ENCODE results near the gene HCN2.

The HCN2 gene

DNA sequence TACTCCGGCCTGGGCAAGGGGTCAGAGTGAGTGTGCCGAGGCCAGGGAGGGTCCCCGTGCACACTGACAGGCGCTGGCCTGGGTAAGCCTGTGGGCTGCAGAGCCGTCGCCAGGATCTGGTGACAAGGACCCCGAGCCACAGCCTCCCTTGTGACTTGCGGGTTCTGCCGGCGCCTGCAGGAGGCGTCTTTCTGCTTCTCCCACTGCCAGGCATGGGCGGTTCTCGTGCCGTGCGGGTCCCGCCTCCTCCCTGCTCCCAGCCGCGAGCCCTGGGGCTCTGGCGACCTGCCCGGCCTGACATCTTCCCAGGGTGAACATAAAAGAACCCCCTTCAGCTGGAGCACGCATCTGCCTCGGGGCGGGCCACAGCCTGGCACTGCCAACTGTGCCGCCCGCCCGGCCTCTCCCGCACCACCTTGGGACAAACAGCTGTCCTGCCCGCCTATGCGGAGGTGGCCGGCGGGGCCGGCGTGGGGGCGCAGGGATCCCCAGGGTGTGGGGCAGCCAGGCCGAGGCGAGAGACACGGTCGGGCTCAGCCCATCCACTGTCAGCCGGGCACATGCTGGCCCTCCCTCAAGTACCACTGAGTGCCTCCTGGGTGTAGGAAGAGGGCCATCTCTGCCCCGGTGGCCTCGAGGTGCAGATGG lies 1.5 kb upstream of the HCN2 start:
- ChIA-PET CTCF (interaction anchor here (1.2 to 4.6 kb wide), 2 partner anchors 13 to 24 kb away, joined by 3 to 28 read pairs; no protein-coding TSS in a partner anchor), POLR2A (no interaction called here)
- H3K9me3 ChIP-seq (ENCODE audit: control extremely low read depth in 1 of 5, control insufficient read depth in 4 of 5, insufficient read depth in 2 of 5, low read depth in 1 of 5, low read length in 4 of 5): no peaks in the 10 kb centered on the region
- WGBS (ENCODE audit: insufficient coverage): 7% methylated on average over 41 of the region's 41 CpGs
- peak; percentile 87 to 92 (median 91) for DNase-seq
- H3K4me1 ChIP-seq (ENCODE audit: control extremely low read depth in 1 of 4, control insufficient read depth in 4 of 4, insufficient read depth in 4 of 4, low read length in 3 of 4): peaks cover 0 to 25% (median 19%) of the 10 kb centered on the region in 4 experiments
- H3K27me3 ChIP-seq (replicated peaks in 2 of 5; ENCODE audit: control insufficient read depth in 4 of 5, insufficient read depth in 5 of 5, low read length in 4 of 5): peaks cover 0 to 76% (median 18%) of the 10 kb centered on the region in 5 experiments
- H3K36me3 ChIP-seq (ENCODE audit: control insufficient read depth in 4 of 4, insufficient read depth in 4 of 4, low read length in 3 of 4): peaks cover 0 to 5% (median 1%) of the 10 kb centered on the region in 4 experiments
- H3K27ac ChIP-seq (ENCODE audit: insufficient read depth in 1 of 2, low read depth in 1 of 2, low read length in 2 of 2, poor library complexity in 1 of 2, severe bottlenecking in 2 of 2): no peak overlapping the region
- peak overlapping the region in 1 of 7 experiments; percentile 28 for H3K4me3 ChIP-seq (ENCODE audit: control insufficient read depth in 1 of 7, extremely low read depth in 1 of 7, insufficient read depth in 4 of 7, low read depth in 2 of 7, low read length in 6 of 7)

DNA sequence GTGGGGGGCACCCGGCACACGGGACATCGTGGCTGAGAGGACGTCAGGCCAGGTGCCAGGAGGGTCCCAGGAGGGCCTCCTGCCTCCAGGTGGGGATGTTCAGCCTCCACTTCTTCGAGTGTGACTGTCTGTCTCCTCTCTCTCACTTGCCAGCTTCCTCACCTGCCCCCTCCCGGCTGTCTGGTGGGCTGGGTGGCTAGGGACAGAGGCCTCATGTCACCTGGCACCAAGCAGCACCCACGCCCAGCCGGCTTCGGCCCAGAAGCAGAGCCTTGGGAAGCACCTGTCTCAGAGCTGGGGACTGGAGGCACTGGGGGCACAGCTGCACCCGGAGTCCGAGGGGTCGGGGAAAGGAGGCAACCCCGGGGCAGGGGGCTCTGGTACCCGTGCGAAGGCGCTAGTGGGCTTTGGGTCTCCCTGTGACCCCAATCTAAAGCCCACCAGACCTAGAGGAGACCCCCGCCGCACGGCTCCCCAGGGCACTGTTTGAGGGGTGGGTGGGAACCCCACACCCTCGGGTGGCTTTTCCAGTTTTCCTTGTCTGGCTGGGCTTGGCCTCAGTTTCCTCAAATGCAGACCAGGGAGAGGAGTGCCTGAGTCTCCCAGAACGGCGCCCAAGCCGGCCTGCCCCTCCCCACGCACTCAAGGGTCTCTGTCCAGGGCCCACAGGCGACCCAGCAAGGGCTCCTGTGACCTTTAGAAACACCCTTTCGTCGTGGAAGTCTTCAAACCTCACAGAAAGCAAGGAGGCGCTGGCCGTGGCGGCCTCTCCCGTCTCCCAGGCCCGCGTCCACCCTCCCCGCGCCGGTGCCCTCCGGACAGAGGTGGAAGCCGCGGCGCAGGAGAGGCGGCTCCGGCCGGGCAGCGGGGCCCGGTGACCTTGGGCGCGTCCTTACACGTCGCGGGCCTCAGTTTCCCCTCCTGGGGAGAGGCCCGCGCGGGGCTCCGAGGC lies 664 bp upstream of the HCN2 start:
- peaks cover 0 to 83% (median 18%) of the 10 kb centered on the region in 5 experiments for H3K27me3 ChIP-seq (replicated peaks in 2 of 5; ENCODE audit: control insufficient read depth in 4 of 5, insufficient read depth in 5 of 5, low read length in 4 of 5)
- WGBS (ENCODE audit: insufficient coverage): 17% methylated on average over 48 of the region's 54 CpGs
- no peak for DNase-seq
- ChIA-PET POLR2A (no interaction called here), CTCF (interaction anchor here (1.2 kb wide), 1 partner anchor 23 kb away, joined by 3 read pairs; no protein-coding TSS in a partner anchor)
- peak overlapping the region in 2 of 7 experiments; percentile 36 to 43 for H3K4me3 ChIP-seq (ENCODE audit: control insufficient read depth in 1 of 7, extremely low read depth in 1 of 7, insufficient read depth in 4 of 7, low read depth in 2 of 7, low read length in 6 of 7)
- peaks cover 0 to 25% (median 19%) of the 10 kb centered on the region in 4 experiments for H3K4me1 ChIP-seq (ENCODE audit: control extremely low read depth in 1 of 4, control insufficient read depth in 4 of 4, insufficient read depth in 4 of 4, low read length in 3 of 4)
- no peaks in the 10 kb centered on the region for H3K9me3 ChIP-seq (ENCODE audit: control extremely low read depth in 1 of 5, control insufficient read depth in 4 of 5, insufficient read depth in 2 of 5, low read depth in 1 of 5, low read length in 4 of 5)
- H3K27ac ChIP-seq (ENCODE audit: insufficient read depth in 1 of 2, low read depth in 1 of 2, low read length in 2 of 2, poor library complexity in 1 of 2, severe bottlenecking in 2 of 2): no peak overlapping the region
- H3K36me3 ChIP-seq (ENCODE audit: control insufficient read depth in 4 of 4, insufficient read depth in 4 of 4, low read length in 3 of 4): no peaks in the 10 kb centered on the region

- H3K27me3 ChIP-seq (replicated peaks in 2 of 5; ENCODE audit: control insufficient read depth in 4 of 5, insufficient read depth in 5 of 5, low read length in 4 of 5): peaks cover 0 to 86% (median 18%) of the 10 kb centered on the region in 5 experiments
- DNase-seq: peak in 2 of 3 donors; percentile 50 to 52
- POLR2A ChIA-PET: no interaction called here
These were observed 690 bp downstream of the HCN2 start for GRCh38 chr19:590396-590745.

GRCh38 chr19:590750-591098 lies 1.0 kb downstream of the HCN2 start:
- H3K27me3 ChIP-seq (replicated peaks in 2 of 5; ENCODE audit: control insufficient read depth in 4 of 5, insufficient read depth in 5 of 5, low read length in 4 of 5): peaks cover 0 to 83% (median 17%) of the 10 kb centered on the region in 5 experiments
- ChIA-PET CTCF (no interaction called here), POLR2A (no interaction called here)
- DNase-seq: no peak
- H3K4me3 ChIP-seq (ENCODE audit: control insufficient read depth in 1 of 7, extremely low read depth in 1 of 7, insufficient read depth in 4 of 7, low read depth in 2 of 7, low read length in 6 of 7): peak overlapping the region in 1 of 7 experiments; percentile 11
- no peaks in the 10 kb centered on the region for H3K36me3 ChIP-seq (ENCODE audit: control insufficient read depth in 4 of 4, insufficient read depth in 4 of 4, low read length in 3 of 4)
- no peak overlapping the region for H3K27ac ChIP-seq (ENCODE audit: insufficient read depth in 1 of 2, low read depth in 1 of 2, low read length in 2 of 2, poor library complexity in 1 of 2, severe bottlenecking in 2 of 2)
- WGBS (ENCODE audit: insufficient coverage): 12% methylated on average over 23 of the region's 41 CpGs
- H3K4me1 ChIP-seq (ENCODE audit: control extremely low read depth in 1 of 4, control insufficient read depth in 4 of 4, insufficient read depth in 4 of 4, low read length in 3 of 4): peaks cover 0 to 25% (median 18%) of the 10 kb centered on the region in 4 experiments
- no peaks in the 10 kb centered on the region for H3K9me3 ChIP-seq (ENCODE audit: control extremely low read depth in 1 of 5, control insufficient read depth in 4 of 5, insufficient read depth in 2 of 5, low read depth in 1 of 5, low read length in 4 of 5)

More at GRCh38 chr19:590396-590745, 690 bp downstream of the HCN2 start:
- Histone ChIP-seq H3K9me3 (ENCODE audit: control extremely low read depth in 1 of 5, control insufficient read depth in 4 of 5, insufficient read depth in 2 of 5, low read depth in 1 of 5, low read length in 4 of 5) (no peaks in the 10 kb centered on the region), H3K4me3 (ENCODE audit: control insufficient read depth in 1 of 7, extremely low read depth in 1 of 7, insufficient read depth in 4 of 7, low read depth in 2 of 7, low read length in 6 of 7) (peak overlapping the region in 2 of 7 experiments; percentile 11 to 26), H3K4me1 (ENCODE audit: control extremely low read depth in 1 of 4, control insufficient read depth in 4 of 4, insufficient read depth in 4 of 4, low read length in 3 of 4) (peaks cover 0 to 25% (median 18%) of the 10 kb centered on the region in 4 experiments), H3K36me3 (ENCODE audit: control insufficient read depth in 4 of 4, insufficient read depth in 4 of 4, low read length in 3 of 4) (no peaks in the 10 kb centered on the region), H3K27ac (ENCODE audit: insufficient read depth in 1 of 2, low read depth in 1 of 2, low read length in 2 of 2, poor library complexity in 1 of 2, severe bottlenecking in 2 of 2) (no peak overlapping the region)
- CTCF ChIA-PET: no interaction called here
- WGBS (ENCODE audit: insufficient coverage): under 1% methylated on average over 50 of the region's 50 CpGs

DNA sequence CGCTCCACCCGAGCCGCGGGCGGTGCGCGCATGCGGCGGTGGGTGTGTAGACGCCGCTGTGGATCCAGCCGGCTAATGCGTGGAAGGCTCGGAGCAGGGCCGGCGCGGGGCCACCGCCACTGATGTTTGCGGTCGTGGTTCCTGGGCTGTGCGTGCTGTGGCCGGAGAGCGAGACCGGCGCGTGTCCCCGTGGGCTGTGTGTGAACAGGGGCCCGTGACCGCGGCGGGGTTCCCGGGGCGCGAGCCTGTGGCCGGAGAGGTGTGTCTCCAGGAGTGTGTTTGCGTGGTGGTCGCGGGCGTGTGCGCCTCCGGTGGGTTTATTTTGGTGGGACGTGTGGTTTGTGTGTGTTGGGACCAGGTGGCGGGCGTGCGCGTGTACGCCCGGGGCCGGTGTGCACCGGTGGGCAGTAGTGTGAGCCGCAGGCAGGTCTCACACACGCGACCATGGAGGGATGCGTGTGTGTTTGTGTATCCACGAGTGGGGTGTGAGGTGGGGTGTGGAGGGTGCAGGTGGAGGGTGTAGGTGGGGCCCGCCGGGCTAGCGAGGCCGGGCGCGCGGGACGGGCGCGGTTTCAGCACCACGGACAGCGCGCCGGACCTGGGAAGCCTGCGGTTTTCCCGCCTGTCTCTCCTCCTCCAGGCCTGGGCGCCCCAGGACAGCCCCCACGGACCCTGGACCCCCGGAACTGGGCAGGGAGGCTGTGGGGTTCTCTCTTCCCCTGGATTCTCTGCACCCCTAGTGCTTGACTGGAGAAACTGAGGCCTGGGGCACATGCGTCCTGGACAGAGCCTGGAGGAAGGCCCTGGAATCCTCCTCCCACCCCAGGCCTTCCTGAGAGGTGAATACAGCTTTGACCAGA lies 1.6 kb downstream of the HCN2 start:
- Histone ChIP-seq H3K4me1 (ENCODE audit: control extremely low read depth in 1 of 4, control insufficient read depth in 4 of 4, insufficient read depth in 4 of 4, low read length in 3 of 4) (peaks cover 0 to 25% (median 18%) of the 10 kb centered on the region in 4 experiments), H3K36me3 (ENCODE audit: control insufficient read depth in 4 of 4, insufficient read depth in 4 of 4, low read length in 3 of 4) (no peaks in the 10 kb centered on the region), H3K27ac (ENCODE audit: insufficient read depth in 1 of 2, low read depth in 1 of 2, low read length in 2 of 2, poor library complexity in 1 of 2, severe bottlenecking in 2 of 2) (no peak overlapping the region), H3K9me3 (ENCODE audit: control extremely low read depth in 1 of 5, control insufficient read depth in 4 of 5, insufficient read depth in 2 of 5, low read depth in 1 of 5, low read length in 4 of 5) (no peaks in the 10 kb centered on the region), H3K4me3 (ENCODE audit: control insufficient read depth in 1 of 7, extremely low read depth in 1 of 7, insufficient read depth in 4 of 7, low read depth in 2 of 7, low read length in 6 of 7) (no peak overlapping the region), H3K27me3 (replicated peaks in 2 of 5; ENCODE audit: control insufficient read depth in 4 of 5, insufficient read depth in 5 of 5, low read length in 4 of 5) (peaks cover 0 to 82% (median 17%) of the 10 kb centered on the region in 5 experiments)
- DNase-seq: peak in 1 of 3 donors; percentile 33
- ChIA-PET CTCF (no interaction called here), POLR2A (no interaction called here)
- 34% methylated on average over 57 of the region's 75 CpGs for WGBS (ENCODE audit: insufficient coverage)

DNA sequence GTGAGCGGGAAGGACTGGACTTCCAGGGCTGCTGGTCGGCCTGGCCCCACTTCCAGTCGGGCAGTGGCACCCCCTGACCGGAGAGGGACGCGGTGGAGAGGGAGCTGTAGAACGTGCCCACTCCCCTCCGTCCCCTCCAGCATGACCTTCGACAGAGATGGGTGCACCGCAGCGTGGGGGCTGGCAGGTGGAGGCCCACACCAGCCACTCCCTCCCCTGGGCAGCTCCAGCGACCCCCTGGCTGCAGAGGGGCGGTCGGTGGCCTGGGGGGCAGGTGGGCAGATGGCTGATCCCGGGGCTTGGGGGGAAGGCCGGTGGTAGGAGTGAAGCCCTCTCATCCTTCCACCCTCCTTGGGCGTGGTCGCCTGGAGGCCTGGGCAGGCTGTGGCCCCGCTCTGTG lies 2.4 kb downstream of the HCN2 start:
- WGBS (ENCODE audit: insufficient coverage): 90% methylated on average over 13 of the region's 19 CpGs
- Histone ChIP-seq H3K9me3 (ENCODE audit: control extremely low read depth in 1 of 5, control insufficient read depth in 4 of 5, insufficient read depth in 2 of 5, low read depth in 1 of 5, low read length in 4 of 5) (no peaks in the 10 kb centered on the region), H3K36me3 (ENCODE audit: control insufficient read depth in 4 of 4, insufficient read depth in 4 of 4, low read length in 3 of 4) (no peaks in the 10 kb centered on the region), H3K27ac (ENCODE audit: insufficient read depth in 1 of 2, low read depth in 1 of 2, low read length in 2 of 2, poor library complexity in 1 of 2, severe bottlenecking in 2 of 2) (no peak overlapping the region), H3K4me3 (ENCODE audit: control insufficient read depth in 1 of 7, extremely low read depth in 1 of 7, insufficient read depth in 4 of 7, low read depth in 2 of 7, low read length in 6 of 7) (no peak overlapping the region), H3K4me1 (ENCODE audit: control extremely low read depth in 1 of 4, control insufficient read depth in 4 of 4, insufficient read depth in 4 of 4, low read length in 3 of 4) (peaks cover 0 to 25% (median 18%) of the 10 kb centered on the region in 4 experiments), H3K27me3 (replicated peaks in 2 of 5; ENCODE audit: control insufficient read depth in 4 of 5, insufficient read depth in 5 of 5, low read length in 4 of 5) (peaks cover 0 to 75% (median 17%) of the 10 kb centered on the region in 5 experiments)
- ChIA-PET CTCF (interaction anchor here (1.2 kb wide), 1 partner anchor 35 kb away, joined by 6 read pairs; no protein-coding TSS in a partner anchor), POLR2A (no interaction called here)
- DNase-seq: no peak

Measured in common myeloid progenitor, CD34-positive (primary cell).